ENCODE data around the gene ARHGEF18.
A peak's percentile ranks its signal among the peaks of the same experiment; 100 is the strongest.
"Not testable (repeated sequence)": the region's sequence is repeated elsewhere in the genome, so short reads cannot be mapped to it uniquely, and the experiment has no call there.

The ARHGEF18 gene

GRCh38 chr19:7346997-7347396, 1.7 kb upstream of the ARHGEF18 start:
- DNase-seq (ENCODE audit: low read depth), result not testable (repeated sequence)

GRCh38 chr19:7349231-7349591, 474 bp downstream of the ARHGEF18 start:
- DNase-seq (ENCODE audit: low read depth), result no peak

GRCh38 chr19:7349961-7350711, 1.4 kb downstream of the ARHGEF18 start:
- no peak for DNase-seq (ENCODE audit: low read depth)

- DNase-seq (ENCODE audit: low read depth), result no peak
These were observed 3.1 kb downstream of the ARHGEF18 start for GRCh38 chr19:7351861-7352260.

GRCh38 chr19:7355151-7355820, 6.5 kb downstream of the ARHGEF18 start:
- DNase-seq (ENCODE audit: low read depth), result peak; percentile 34

DNA sequence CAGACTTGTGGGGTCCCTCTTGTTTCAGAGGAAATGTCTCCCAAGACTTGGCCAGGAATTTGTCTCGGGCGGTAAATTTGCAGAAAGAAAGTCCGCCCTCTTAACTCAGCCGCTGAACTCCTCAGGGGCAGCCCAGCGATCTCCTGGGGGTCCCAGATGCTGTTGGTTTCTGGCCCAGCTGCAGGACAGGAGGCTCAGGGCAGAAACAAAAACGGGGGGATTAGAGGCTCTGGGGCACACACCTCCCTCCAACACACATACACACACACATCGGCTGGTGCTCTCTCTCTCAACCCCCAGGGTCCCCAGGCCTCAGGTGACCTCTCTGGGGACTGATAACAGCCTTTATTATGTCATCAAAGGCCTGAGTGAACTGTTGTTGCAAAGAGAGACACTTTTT, 7.1 kb downstream of the ARHGEF18 start:
- no peak for DNase-seq (ENCODE audit: low read depth)

- DNase-seq (ENCODE audit: low read depth), result peak; percentile 50
These were observed 8.3 kb downstream of the ARHGEF18 start for GRCh38 chr19:7356899-7357627.

GRCh38 chr19:7358102-7358597, 9.4 kb downstream of the ARHGEF18 start:
- no peak for DNase-seq (ENCODE audit: low read depth)

DNA sequence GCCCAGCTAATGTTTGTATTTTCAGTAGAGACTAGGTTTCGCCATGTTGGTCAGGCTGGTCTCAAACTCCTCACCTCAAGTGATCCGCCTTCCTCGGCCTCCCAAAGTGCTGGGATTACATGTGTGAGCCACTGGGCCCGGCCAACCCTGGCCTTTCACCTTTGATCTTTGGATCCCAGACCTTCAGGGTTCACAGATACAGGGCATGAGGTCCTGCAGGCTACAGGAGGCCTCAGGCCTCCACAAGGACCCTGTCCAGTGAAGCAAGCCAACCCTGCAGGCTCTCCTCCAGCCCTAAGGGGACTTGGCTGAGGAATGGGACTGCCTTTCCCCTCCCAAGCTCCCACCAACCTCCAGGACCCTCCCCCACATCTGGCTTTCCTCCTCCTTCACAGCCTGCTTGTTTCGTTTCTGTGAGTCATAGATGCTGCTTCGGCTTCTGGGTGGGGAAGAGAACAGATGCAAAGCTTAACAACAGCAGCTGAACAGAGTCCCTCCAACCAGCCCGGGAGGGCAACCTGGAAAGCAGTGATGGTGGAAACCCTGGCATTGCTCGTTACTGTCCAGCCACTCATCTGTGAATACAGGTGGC, 11.8 kb downstream of the ARHGEF18 start:
- peak; percentile 73 for DNase-seq (ENCODE audit: low read depth)

- DNase-seq (ENCODE audit: low read depth), result no peak
These were observed 14.5 kb downstream of the ARHGEF18 start for GRCh38 chr19:7363225-7363624.

GRCh38 chr19:7366701-7367420, 18.1 kb downstream of the ARHGEF18 start:
- DNase-seq (ENCODE audit: low read depth), result peak; percentile 58

DNA sequence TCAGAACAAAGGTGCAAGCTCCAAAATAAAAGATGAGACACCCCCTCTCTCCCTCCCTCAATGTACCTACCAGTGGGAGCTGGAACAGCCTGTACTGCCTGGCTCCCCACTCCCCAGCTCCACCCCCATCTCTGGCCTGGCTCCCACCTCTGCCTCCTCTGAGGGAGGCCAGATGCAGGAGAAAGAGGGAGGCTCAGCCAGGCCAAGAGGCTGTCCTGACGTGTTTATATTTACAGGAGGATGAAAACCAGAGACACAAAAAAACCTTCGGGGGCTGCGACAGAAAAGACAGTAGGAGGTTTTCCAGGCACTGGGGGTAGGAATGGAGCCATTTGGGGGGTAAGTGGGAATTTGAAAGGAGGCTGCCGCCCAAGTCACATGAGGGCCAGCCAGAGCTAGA, 19.7 kb downstream of the ARHGEF18 start:
- peak; percentile 80 for DNase-seq (ENCODE audit: low read depth)

- peak; percentile 87 for DNase-seq (ENCODE audit: low read depth)
These were observed 20.1 kb downstream of the ARHGEF18 start for GRCh38 chr19:7368866-7369265.

- DNase-seq (ENCODE audit: low read depth), result no peak
These were observed 21.8 kb downstream of the ARHGEF18 start for GRCh38 chr19:7370546-7370945.

- DNase-seq (ENCODE audit: low read depth), result no peak
These were observed 22.3 kb downstream of the ARHGEF18 start for GRCh38 chr19:7371001-7371400.

DNA sequence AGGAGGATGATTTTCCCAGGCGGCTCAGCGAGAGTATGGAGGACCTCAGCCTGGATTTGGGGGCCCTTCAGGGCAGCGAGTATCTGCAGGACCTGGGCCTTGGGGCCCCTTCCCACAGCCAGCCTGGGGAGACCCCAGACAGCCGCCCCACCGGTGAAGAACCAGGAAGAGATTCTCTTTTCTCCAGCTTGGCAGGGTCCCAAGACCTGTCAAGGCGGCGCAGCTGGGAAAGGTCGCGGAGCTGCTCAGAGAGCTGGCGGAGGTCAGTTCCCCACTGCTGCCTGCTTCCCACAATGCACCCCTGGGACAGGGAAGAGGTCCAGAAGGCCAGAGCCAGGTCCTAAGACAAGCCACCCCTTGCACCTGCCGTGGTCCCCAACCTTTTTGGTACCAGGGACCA, 24.1 kb downstream of the ARHGEF18 start:
- DNase-seq (ENCODE audit: low read depth), result no peak

- peak; percentile 30 for DNase-seq (ENCODE audit: low read depth)
These were observed 25.1 kb downstream of the ARHGEF18 start for GRCh38 chr19:7373862-7374261.

DNA sequence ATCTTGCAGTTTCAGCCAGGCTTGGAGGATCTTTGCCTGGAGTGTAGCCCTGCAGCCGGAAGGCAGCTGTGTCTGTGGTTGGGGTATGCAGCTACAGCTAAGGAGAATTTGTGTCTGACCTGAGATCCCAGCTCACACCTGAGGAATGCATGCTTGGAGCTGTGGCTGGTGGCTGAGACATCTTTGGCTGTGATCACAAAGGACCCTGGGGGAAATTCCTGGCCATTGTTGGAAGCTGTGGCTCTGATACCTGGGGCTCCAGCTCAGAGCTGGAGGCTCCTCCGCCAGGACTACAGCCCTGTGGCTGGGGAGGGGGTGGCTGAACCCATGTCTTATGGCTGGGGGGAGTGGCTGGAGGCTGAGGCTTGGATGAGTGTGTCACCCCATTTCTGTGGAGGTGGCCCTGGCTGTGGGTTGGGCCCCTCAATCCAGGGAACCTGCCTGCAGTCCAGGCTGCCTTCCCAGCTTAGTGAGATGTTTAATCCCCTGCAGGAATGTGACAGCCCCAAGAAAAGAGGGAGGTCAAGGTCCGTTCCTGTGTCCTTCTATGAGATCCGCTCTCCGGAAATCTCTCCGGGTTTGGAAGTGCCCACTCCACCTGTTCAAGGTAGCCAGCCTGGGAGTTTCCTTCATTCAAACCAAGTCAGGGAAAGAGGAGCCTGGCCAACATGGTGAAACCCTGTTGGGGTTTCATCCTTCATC, 27.6 kb downstream of the ARHGEF18 start:
- no peak for DNase-seq (ENCODE audit: low read depth)

GRCh38 chr19:7377196-7377595, 28.5 kb downstream of the ARHGEF18 start:
- DNase-seq (ENCODE audit: low read depth), result no peak

GRCh38 chr19:7381073-7381390, 32.3 kb downstream of the ARHGEF18 start:
- DNase-seq (ENCODE audit: low read depth), result no peak

DNA sequence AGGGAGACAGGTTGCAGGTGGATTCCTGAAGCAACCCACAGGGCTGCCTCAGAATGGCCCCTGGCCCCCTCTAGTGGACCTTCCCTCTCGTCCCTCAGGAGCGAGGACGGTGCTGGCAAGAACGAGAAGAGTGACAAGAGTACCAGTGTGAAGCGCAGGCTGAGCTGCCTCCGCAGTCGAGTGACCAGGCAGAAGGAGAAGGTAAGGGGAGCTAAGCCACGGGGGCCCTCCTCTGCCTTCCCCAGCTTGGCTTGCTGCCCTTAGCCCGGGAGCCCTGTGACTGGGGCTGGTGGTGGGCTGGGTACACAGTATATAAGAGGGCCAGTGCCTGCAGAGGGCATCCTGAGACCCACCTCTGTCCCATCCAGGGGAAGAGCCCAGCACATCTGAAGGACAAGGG, 34.0 kb downstream of the ARHGEF18 start:
- DNase-seq (ENCODE audit: low read depth), result no peak
